Activated naive CD8-positive, alpha-beta T cell treated with anti-CD3 and anti-CD28 coated beads, Interleukin-2, amount 50 U/mL, for 16 hours (primary cell): ENCODE measurements around the gene GNAO1.

ENCODE experiments used
- DNase-seq: peaks from one replicate; pipeline ENCODE4 v3.0.0-alpha.2; 2020; ENCODE audit warnings: low read depth, low spot score

Gene GNAO1

DNA sequence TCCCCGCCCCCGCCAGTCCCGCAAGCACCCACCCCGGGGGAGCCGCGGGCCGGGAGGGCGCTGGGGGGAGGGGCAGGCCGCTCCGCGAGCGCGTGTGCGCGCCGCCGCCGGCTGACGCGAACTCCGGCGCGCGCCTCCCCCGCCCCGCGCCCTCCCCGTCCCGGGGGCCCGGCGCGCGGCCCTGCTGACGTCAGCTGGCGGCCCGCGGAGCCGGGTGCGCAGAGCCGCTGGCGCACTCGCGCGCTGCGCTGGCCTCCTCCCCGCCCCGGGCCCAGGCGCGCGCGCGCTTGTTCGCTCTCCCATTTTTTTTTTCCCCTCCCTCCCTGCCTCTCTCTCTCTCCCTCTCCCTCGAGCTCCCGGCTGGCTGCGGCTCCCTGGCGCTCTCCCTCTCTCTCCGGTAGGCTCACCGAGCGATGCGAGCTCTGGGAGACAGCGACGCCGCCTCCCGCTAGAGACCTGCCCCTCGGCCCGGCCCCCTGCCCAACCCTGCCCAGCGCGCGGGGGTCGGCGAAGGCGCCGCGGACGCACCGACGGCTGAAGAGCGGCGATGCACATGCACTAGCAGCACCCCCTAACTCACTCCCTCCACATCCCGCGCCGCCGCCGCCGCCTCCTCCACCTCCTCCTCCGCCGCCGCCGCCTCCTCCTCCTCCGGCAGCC lies at the start of gene GNAO1:
Gene GNAO1, plus strand, starts transcription at position 334 of the 660 bp plus-strand sequence. CDS start 747 bp downstream, outside the sequence.
- DNase-seq, result no peak

DNA sequence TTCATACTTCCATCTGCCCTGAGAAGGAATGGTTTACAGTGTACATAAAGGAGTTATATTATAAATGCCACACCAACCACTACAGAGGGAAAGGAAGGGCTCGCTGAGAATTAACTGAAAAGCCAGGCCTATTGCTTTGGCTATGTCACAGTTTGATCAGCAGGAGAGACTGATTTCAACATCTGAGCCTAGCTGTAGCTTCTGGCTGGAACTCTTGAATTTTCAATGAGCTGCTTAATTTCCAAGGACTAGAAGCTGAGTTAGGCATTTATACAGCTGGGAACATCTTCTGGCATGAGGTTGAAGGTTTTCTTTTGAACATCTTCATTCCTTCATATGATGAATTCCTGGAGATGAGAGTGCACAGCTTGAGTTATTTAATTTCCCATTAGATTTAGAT lies 47.6 kb upstream of the GNAO1 start:
- DNase-seq, result no peak

DNA sequence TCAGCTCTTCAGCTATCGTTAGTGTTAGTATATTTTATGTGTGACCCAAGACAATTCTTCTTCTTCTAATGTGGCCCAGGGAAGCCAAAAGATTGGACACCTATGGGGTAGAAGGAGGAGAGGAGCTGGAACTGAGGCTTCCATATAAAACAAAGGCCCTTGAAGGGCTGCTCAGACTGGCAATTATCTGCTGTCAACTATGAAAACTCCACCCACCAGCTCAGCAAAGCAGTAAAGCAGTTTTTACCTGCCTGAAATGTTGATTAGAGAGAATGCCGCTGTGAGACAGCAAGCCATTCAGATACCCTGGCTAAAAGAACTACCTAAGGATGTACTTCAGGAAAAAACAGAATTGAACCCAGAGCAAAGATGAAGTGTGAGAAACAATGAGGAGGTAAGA lies 45.9 kb upstream of the GNAO1 start:
- no peak for DNase-seq

DNA sequence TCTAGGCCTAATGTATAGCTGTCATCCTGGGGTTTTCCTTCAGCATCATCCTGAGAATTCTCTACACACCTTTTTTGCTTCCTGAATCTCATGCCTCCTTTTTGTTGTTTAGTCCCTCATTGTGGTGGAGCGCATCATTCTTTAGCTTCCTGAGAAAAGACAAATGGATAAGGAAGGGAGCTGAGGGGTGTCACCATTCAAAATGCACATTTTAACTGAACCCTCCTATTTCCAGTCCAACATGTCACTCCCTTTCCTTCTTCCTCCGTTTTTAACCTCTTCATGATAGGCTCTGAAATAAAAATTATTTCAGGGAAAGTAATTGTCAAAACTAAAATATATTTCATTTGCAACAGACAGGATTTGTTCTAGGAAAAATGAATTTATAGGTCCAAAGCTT lies 39.7 kb upstream of the GNAO1 start:
- DNase-seq, result no peak

DNA sequence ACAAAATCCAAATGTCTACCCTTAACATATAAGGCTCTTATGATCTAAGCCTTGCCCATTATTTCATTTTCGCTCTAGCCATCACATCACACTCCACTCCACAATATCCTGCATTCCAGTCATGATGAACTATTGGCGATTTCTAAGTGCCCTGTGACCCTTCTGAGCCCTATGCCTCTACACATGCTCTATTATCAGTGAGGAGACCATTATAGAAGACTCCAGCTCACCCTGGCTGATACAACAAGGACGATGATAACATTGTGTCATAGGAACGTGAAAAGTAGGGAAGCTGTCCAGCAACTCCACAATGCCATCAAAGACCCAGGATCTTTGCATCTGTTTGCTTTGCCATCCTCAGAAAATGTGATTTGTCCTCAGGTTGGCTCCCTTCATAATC lies 29.6 kb upstream of the GNAO1 start:
- no peak for DNase-seq

DNA sequence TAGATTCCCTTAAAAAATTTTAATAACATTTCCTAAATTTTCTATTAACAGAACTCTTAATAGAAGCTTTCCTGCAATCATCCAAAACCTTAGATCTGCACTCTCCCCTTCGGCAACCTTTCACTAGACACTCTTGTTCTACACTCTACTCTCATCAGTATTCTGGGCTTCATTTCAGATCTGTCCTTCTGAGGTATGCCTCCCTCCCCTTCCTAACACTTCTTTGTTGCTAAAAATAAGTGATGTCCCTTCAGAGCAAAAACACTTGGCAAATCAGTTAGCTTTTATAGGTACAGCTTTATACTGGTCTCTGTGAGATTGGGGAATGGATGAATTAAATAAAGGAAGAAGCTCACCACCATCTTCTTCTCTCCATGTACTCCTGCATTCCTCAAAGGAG lies 28.2 kb upstream of the GNAO1 start:
- no peak for DNase-seq

DNA sequence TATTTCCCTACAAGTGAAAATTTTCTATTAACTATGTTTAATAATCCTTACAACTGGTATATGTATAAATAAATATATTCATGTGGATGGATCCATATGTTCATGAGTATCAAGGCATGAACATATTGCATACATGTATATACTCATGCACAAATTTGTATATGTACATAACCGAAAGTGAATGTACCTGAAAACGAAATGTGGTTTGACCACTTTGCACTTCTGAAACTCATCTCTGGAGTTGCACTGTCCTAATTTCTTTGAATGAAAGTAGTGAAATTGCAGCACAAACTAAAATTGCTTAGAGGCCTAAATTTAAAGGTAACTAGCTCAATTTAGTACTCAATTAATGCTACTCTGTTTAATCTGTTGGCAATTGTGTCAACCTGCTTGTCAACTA lies 27.4 kb upstream of the GNAO1 start:
- DNase-seq, result no peak

DNA sequence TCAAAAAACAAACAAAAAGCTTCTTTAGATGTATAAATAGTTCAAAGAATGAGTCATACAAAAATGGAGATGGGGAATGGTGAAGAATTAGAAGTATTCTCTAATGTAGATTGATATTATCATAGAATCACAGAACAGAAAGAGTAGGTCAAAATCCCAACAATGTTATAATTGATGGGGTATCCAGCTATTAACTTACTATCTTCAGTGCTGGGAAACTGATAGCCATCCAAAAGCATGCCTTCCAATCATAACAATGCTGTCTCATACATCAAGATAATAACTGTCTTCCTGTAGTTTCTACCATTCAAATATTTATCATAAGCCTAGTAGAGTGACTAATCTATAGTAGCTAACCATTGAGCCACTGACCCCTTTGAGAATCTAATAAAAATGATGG lies 26.7 kb upstream of the GNAO1 start:
- DNase-seq, result no peak

DNA sequence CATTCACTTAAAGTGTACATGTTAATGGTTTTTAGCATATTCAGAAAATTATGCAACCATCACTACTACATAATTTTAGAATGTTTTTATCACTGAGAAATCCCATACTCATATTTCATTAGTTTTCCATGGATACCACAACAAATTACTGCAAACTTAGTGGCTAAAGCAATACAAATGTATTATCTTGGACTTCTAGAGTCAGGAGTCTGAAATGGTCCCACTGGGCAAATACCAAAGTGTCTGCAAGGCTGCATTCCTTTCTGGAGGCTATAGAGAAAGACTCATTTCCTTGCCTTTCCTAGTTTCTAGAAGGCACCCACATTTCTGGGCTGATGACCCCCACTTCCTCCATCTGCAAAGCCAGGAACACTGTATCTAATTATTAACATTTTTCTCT lies 16.9 kb upstream of the GNAO1 start:
- DNase-seq, result no peak

DNA sequence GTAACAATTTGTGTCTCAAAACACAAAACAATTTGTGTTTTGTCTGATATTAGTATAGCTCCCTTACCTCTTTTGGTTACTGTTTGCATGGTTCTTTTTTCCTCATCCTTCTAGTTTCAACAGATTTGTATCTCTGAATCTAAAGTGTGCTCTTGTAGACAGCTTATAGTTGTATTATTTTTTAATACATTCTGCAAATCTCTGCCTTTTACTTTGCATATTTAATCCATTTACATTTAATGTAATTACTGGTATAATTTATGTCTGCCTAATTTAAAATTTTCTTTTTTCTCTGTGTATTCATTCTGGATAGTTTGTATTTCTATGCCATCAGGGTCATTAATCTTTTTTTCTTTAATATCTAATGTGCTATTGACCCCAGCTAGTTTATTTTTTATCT lies 9.9 kb upstream of the GNAO1 start:
- DNase-seq, result no peak

DNA sequence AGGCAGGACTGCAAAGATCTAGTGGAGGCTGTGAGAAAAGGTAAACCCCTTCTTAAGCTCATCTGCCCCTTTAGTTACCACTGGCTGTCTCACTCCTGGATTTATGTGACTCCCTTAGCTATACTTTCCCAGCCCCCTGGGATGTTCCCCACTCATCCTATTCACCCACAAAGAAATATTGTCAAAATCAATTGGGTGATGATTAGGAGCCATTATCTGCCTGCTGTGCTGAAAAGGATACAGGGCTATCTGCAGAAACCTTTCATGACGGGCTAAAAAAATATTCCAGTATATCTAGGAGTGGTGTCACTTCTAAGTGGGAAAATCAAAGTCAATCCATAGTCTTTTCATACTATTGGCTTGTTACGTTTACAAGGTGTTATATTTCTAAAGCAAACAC lies 8.0 kb upstream of the GNAO1 start:
- no peak for DNase-seq

DNA sequence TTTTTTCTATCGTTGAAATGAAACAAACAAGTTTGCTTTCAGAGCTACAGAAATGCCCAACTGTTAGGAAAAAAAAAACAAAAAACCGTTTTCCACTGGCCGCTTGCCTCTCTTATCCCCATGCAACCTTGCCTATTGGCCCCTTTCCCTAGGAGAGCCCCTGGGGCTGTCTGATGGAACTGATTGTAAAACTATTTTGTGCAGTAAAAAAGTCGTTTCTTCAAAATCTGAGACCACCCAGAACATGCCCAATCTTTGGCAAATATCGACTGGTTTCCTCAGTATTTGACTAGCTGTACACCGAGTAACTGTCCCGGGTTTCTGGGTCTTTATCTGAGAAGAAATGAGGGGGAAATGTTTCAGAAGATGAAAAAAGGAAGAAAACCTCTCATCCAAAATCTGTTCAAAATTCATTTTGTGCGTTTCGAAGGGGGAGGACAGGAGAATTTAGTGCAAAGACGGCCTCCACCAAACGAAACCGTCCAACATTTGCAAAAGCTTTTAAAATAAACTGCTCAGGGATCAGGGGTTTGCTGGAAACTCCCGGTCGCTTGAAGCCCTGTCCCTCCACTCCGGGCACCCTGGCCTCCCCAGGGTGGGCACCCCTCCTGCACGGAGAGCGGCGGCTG lies 1.1 kb upstream of the GNAO1 start:
- DNase-seq, result no peak

DNA sequence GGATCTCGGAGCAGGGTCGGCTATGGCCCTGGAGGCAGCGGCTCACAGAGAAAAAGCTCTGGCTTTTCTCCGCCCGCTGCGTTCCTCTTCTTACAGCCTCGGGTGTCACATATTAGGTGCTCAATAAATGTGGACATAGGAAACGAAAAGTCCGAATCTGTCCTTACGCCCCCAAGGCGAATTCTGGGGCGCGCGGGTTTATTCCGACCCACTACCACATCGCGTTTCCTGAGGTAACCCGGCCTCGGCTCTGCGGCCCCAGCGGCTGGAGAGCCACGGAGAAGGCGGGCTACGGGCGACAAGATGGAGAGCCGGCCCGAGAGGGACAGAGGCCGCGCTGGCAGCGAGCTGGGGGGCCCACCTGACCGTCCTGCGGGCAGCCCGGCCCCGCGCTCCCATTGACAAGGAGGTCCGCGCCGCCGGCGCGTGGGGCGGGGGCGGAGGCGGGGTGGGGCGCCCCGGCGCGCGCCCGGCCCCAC lies 573 bp upstream of the GNAO1 start:
- DNase-seq, result no peak

DNA sequence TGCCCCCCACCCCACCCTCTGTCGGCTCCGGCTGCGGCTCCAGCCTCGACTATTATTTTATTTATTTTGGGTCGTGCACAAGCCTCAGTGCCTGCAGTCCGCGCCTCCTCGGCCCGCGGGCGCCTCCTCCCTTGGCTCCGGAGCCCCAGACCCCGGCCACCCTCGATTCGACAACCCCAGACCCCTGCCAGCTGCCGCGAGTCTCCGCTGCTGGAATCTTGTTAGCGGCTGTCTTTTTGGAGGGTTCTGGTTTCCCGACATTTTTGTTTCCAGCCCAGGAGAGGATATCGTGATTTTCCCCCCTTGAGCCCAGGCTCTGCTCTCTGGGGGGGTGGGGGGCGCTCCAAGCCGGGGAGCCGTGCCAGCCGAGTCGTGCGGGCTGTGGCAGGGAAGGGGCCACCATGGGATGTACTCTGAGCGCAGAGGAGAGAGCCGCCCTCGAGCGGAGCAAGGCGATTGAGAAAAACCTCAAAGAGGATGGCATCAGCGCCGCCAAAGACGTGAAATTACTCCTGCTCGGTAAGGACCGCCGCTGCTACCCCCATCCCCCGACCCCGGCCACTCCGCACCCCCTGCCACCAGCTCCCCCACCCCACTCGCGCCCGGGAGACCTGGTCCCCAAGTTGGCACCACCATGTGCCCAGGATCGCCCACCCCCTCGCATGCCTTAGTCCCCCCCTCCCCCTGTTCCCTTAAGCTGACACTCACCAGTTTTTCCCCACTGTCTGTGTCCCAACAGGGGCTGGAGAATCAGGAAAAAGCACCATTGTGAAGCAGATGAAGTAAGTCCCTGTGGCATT lies 746 bp downstream of the GNAO1 start:
- DNase-seq, result no peak

DNA sequence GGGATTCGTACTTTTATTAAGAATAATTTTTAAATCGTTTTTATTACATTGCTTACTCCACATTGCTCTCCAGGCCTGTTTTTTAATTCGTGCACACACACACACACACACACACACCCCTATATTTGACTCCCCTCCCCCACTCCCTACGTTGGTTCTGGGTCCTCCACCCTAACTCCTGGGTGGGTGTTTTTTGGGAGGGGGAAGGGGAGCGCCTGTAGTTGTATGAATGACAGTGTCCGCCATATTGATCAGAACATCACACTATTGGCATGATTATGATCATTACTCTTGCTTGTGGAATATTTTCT lies 1.3 kb downstream of the GNAO1 start:
- no peak for DNase-seq

DNA sequence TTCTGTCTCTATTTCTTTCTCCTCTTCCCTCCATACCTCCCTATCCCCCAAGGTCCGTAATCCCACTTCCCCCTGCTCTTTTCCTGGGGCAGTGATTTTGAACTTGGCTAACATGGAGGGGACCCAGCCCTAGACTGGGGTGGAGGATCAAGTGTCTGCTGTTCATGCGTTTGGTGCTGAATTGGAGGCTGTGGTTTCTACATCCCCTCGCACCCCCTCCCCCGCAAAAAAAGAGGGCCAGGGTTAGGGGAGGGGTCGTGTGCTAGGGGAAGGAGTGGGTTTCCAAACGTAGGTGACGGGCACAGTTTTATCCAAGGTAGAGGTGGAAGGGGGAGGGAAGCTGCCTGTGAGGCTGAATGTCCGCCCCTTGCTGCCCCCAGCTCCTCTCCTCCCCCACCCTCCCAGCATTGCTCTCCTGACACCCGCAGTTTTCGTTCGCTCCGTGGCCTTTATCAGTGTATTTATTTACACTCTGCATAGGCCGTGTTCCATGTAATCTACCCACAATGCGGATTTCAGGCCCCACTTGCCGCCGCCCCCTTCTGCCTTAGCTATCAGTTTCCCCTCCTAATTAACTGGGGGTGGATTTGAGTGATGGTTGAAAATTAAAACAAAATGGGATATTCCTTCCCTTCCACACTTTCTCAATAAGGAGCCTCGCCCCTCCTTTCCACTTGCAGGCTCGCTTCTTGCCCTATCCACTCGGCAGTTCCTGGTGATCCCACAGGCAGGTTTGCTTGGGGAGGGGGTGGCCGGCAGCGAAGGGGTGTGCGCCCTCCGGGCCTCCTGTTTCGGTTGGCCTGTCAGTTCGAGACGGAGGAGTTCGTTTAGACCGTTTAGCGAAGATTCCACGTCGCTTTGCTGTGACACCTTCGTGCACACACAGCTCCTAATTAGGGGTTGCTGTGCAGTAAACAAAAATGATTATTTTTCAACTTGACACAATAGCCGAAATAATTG lies 2.0 kb downstream of the GNAO1 start:
- DNase-seq, result no peak

DNA sequence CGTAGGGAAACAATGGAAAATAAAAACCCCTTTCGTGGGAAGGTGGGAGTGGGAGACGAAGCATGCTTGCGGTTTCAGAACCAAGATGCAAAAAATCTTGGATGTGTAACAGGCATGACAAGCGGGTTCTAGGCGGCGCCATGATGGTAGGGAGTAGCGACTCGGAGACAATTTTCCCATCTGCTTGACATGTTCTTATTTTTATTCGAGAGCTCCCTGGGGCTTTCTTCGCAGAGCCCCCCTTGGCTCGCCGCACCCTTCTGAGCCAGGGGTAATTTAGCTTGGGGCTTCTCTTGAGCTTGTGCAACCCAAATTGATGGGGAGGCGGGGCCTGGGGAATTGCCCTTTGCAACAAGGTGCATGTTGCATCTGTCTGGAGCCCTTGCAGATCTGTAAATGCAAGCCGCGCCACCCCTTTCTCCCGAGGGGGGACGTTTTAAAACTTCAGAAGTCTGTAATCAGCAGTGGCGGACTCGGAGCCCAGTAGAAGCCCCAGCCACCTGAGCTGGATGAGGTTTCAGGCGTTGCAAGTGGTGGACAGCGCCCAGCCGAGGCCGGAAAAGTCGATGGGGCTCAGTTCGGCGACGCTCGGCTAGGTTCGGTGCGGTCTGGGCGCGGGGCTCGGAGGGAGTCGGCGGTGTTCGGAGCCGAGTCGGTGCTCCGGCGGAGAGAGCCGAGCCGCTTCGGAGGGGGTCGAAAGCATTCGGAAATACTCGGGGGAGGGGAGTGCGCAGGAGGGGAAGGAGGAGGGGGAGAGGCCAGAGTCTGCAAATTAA lies 2.9 kb downstream of the GNAO1 start:
- peak; percentile 31 for DNase-seq

DNA sequence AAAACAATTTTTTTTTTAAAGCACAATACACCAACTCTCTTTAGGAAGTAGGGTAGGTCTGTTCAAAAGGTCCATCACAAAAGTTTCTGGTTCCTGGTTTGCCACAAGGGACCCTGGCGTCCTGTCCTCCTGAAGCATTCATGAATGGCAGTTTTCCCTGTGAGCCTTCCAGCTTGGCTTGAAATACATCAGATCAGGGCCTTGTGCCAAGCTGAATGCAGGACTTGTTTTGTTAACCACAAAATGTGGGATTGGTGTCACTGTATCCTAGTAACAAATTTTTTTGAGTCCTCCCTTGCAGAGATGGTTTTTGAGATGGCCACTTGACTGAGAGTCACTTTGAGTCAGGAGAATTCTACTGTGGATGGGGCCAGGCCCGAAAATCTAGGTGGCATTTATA lies 3.9 kb downstream of the GNAO1 start:
- no peak for DNase-seq

DNA sequence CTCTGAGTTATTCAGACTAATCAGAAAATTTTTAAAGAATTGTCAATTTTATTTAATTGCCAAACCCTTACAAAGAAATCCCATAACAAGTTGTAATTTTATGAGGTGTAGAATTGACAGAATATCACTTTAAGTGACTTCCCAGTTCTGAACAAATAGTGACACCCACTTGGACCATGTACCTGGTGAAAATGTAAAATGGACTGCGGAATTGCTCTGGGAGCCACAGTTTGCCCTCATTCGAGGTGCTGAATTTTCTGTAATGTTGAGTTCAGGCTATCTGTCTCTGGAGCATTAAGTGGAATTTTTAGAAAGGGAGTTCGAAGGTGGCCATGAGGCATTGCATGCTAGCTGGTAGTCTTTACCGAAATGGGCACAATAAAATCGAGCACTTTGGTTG lies 5.1 kb downstream of the GNAO1 start:
- DNase-seq, result no peak

DNA sequence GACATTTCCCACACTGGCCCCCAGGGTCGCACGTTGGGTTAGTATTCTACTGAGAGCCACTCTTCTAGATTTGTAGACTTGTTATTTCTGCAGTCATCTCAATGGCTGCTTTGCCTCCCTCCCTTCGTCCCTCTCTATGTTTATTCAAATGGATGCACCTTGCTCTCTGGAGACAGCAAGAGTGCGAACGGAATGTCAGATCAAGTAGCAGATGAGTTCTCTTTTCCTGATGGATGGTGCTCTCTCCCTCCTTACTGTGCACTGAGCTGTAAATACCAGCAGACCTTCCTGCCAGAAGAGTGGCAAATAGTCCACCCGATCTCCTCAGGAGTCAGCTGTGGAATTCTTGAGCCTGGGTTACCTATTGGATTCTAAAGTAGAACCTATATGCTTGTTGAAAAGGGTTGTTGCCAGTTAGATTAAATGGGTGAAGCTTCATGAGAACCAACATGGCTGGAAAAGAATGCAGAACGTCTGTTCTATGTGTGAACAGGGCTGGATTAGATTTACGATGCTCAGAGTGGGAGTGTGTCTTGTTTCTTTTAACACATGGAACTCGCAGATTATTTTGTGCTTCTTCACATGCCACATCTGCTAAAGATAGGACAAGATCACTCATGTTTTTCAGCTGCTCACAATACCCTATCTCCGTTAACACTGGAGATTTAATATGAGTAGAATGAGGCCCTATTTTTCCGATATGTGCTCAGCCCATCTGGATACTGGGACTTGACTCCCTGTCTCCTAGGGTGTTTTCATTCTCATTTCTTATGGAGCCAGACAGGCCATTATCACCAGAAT lies 6.1 kb downstream of the GNAO1 start:
- DNase-seq, result no peak
